HG03460 (cell line): ENCODE measurements around the gene WDR91.
A peak's percentile ranks its signal among the peaks of the same experiment; 100 is the strongest.
"Not testable (repeated sequence)": the region's sequence is repeated elsewhere in the genome, so short reads cannot be mapped to it uniquely, and the experiment has no call there.

ENCODE experiments used
- ATAC-seq: cut with Tn5 transposase; IDR thresholded peaks from one replicate; pipeline ENCODE4 v1.9.1; 2021; ENCODE audit not compliant: unreplicated experiment

Gene WDR91

DNA sequence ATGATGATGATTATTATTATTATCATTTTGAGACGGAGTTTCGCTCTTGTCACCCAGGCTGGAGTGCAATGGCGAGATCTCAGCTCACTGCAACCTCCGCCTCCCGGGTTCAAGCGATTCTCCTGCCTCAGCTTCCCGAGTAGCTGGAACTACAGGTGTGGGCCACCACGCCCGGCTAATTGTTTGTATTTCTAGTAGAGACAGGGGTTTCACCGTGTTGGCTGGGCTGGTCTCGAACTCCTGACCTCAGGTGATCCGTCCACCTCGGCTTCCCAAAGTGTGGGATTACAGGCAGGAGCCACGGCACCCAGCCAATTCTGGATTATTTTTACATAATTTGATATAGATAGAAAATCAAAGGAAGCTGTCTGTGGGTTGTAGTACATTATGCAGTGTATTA, 22.8 kb upstream of the WDR91 start:
- not testable (repeated sequence) for ATAC-seq

DNA sequence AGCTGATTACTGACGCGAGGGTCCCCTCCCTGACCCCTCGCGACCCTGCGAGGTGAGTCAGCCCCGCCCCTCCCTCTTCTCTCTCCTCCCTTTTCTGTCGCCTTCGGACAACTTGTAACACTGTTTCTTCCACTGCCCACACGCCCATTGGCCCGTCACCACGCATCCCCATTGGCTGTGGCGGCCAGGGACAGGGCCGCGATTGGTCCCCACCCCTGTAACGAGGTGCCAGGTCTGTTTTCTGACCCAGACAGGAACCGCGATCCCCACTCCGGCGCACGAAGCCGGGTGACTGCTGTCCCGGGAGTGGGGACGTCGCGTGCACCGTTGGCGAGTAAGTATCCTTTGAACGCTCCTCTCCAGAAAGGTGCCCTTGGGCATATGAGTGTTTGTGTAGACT, 22.2 kb upstream of the WDR91 start, which contains the start of gene STRA8:
Gene STRA8 (plus strand): TSS at position 269 of the 400 bp plus-strand sequence. CDS start 6,687 bp downstream, outside the sequence.
- ATAC-seq, result no peak

DNA sequence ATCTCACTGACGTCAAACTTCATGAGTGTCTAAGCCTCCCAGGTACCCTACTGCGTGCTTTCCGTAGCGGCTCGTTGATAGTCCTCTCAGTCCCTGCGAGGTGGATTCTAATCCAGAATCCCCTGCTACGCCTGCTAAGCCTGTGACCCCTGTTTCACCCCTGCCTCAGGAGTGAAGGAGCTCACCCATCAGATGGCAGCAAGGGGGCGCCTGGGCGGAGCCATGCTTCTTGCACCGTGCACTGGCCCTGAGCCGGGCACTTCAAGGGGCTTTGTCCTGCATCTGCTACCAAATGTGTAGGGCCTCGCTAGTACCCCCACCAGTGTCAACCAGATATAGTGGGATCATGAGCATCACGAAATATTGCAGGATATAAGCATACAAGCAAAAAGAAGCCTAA, 21.4 kb upstream of the WDR91 start:
- ATAC-seq, result no peak

DNA sequence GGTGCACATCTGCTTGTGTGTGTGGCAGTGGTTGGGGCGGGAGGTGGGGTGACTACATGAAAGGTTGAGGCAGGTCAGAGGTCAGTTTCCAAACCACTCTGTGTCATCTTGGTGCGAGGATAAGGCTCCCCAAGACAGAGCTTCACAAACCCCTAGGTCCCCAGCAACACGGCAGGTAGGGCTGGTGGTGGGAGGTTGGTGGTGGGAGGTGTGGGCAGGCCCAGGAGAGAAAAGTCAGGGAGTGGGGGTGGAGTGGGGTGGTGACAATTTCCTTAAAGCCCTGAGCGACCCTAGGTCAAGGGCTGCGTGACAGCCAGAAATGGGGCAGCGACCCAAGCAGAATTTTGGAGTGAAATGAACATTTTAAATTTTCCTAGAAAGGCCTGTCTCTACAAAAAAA, 20.8 kb upstream of the WDR91 start:
- ATAC-seq, result no peak

DNA sequence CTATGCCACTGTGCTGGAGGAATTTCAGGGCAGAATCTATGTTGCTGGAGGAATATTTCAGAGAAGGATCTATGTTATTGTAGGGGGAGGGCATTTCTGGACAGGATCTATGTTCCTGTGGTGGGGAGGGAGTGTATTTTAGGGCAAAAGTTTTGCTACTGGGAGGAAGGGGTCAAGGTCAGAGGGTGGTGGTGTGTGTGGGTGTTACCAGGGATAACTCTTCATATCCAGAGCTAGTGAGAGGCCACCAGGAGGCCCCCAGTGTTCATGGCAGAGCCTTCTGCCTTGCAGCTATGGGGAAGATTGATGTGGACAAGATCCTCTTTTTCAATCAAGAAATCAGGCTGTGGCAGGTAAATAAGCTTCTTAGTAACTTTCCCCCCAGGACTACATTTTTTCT, 20.4 kb upstream of the WDR91 start:
- ATAC-seq, result no peak

DNA sequence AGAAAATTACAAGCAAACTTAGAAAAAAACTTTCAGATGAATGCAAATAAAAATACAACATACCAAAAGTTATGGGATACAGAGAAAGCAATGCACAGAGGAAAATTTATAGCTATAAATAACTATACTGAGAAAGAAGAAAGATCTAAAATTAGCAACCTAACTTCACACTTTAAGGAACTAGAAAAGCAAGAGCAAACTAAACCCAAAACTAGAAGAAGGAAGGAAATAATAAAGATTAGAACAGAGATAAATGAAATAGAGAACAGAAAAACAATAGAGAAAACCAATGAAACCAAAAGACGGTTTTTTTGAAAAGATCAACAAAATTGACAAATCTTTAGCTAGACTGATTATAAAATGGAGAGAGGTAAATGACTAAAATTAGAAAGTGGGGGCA, 12.7 kb upstream of the WDR91 start:
- no peak for ATAC-seq

DNA sequence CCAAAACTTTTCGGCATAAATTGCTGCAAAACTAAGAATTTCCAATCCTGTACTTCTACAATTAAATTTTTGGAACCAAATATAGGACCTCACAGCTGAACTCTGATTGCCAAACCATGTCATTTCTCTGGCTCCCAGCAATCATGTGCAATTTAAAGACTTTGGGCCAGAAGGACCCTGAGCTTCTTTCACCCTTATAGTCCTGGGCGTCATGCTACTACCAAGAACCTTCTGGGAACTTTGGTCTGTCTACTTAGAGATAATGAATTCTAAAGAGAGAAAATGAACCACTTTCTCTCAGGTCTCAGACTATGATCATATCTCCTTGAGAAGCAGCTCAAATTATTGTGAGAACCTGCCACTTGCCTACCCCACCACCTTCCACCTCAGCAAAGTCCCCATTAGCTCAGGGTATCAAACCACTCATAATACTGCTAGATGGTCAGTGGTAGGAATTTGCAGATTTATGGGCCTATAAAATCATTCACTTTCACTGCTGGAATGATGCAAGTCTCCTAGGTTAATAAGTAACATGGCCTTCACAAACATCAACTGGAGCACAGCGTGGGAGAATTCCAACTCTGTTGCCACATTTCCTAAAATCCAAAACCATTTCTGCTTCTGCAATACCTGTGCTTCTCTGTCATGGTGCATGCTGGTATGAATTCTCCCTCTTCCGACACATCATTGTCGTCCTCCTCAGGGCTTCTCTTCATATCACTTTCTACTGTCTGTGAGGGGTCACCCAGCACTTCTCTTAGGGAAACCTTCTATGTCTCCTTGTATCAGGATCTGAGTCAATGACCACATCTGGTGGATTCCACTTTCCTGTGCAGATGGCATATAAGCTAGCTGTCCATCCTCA, 6.6 kb upstream of the WDR91 start:
- no peak for ATAC-seq

DNA sequence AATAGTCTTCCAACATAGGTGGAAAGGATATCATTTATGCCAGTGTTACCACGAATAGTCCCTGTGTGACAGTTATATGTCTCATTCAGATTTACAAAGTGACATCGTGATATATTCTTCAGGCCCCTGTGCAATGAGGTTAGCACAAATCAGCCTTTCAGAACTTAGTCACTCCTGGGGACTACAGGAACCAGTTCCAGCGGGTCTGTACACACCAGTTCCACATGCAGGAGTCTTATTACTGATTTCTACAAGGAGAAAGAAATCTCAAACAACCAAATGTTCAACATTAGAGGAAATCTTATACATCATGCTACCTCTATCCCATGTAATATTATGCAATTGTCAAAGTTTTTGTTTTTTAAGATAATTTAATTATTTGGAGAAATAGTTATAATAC, 4.4 kb upstream of the WDR91 start:
- no peak for ATAC-seq

DNA sequence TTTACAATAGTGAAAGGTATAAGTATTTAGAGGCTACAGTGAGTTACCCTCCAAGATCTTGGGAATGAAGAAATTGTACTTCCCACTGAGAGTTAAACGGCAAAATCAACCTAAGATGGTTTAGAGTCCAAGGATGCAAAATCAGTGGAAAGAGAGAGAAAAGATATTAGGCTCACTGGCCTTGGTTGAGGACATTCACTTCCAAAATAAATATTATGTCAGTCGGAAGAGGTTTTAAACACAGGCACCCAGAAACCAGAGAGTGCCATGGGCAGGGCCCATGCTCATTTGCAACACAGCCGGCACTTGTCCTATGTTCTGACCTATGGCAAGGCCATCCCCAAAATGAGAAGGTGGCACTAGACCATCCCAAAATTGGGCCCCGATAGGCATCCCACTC, 3.9 kb upstream of the WDR91 start:
- no peak for ATAC-seq

DNA sequence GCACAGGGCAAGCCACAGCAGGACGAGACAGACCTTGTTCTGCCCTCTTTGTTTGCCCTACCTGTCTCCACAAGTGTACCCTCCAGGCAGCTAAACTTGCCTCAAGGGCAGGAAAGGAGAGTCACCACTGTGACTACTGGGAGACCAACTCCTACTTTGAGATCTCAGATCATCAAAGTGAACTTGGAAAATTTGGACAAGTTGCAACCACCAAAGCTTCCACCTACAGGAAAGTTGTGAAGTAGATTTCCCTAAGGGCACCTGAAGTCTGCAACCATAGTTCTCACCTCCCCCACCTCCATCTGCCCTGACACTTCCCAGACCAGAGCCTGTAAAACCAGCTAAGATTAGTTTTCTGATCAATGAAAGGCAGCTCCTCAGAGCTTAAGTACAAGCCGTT, 2.5 kb upstream of the WDR91 start:
- ATAC-seq, result no peak

DNA sequence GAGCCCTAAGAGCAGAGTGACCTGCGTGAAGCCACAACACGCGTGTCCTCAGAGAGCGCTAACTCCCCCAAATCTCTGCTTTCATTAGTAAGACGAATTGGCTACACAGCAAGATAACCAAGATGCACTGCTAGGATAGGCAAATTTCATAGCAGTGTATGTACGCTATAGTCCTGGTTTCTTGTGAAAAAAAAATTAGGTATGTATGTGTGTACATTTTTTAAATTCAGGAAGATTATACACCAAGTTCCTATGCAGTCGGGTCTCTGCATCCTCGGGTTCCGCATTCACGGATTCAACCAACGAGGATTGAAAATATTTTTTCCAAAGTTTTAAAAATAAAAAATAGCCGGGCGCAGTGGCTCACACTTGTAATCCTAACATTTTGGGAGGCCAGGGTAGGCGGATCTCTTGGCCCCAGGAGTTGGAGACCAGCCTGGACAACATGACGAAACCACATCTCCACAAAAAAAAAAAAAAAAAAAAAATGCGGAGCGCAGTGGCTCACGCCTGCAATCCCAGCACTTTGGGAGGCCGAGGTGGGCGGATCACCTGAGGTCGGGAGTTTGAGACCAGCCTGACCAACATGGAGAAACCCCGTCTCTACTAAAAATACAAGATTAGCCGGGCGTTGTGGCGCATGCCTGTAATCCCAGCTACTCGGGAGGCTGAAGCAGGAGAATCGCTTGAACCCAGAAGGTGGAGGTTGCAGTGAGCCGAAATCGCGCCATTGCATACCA, 790 bp upstream of the WDR91 start:
- not testable (repeated sequence) for ATAC-seq

DNA sequence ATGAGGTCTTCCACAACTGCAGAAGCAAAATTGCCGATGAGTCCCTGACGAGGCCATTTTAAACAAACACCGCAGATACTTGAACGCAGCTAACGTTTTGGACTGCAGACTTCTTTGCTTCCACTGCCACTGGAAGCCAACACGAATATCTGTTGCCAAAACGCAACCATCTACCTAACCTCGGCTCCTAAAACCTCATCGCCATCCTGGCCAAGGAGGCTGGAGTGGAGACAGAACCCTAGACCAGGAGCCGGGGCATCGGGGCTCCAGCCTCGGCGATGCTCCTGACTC, 493 bp downstream of the WDR91 start:
- ATAC-seq, result no peak

DNA sequence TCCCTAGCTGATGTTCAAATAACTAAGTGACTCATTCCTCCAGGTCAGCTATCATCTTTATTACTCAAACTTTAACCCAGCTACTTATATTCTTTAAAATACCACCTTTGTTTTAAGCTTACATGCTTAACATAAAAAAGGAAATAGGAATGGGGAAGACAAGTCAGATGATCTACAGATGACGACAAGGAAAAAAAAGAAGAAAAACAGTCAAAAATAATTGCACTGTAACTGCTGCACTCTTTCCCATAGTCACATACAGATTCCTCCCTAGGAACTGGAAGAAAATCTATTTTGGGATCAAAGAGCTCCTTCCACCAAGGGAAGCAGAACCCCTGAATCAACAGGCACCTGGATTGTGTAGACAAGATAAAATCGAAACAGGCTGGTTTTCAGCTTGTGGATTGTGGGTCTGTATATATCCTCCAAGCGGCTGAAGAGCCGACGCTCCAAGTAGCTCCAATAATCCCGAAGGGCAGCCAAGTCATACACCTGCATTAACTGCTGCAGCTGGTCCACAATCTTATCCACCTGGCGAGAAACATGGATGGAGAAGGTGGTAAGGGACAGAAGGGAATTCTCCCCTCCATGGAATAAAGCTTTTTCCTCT, 2.0 kb downstream of the WDR91 start:
- no peak for ATAC-seq

DNA sequence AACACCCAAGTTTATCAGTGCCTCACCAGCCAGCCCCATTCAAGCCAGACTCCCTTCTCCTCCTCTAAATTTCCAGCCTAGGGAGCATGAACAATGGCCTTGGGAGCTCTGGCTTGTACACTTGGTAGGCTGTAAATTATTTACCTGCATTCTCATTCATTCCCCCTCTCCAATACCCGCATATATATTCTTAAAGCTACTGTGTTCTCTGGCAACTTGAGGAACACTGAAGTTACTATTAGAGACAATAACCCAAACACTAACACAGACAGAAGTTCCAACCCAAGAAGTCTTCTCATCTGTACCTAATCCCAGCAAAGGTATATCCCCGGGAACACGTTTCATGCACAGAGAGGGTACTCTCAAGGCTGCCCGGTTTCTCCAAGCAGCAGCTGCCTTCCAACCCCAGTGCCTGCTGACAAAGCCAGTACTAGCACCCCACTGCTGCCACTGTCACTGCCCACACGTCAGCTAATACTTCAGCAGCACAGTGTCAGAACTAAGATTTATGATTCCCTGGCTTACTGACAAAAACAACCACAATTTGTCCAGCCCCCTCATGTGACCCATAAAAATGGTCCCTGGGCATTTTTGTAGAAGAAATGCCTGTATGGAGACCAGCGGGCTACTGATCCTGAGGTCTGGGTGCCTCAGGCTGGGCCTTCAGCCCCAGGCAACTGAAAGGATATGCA, 3.1 kb downstream of the WDR91 start:
- no peak for ATAC-seq

DNA sequence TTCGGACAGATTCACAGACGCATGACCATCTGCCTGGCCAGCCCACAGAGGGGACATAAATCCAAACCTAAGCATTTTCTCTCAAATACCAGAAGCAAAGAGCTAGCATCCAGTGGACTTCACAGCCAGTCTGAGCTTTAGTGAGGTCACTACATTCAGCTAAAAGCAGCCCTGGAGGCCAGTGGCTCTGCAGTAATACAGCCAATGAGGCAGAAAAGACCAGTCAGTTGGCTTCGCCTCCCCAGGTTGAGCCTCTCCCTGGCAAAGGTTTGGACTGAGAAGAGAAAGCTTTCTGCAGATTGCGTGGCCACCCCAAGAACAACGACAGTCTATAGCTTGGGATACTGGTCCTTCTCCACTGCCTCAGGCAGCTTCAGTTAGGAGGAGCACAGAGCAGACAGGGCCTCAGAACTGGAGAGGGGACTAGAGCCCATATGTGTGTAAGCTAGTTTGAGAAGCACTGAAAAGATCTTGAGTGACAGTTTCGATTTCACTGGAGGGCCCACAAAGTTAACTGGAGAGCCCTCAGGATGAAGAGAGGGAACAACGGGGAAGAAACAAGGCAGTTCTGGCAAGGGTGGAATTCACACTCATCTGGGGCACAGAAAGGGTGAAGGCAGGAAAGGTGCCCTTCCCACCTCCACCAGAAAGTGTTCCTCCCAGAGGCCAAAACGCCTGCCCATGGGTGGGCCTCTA, 3.8 kb downstream of the WDR91 start:
- ATAC-seq, result no peak

DNA sequence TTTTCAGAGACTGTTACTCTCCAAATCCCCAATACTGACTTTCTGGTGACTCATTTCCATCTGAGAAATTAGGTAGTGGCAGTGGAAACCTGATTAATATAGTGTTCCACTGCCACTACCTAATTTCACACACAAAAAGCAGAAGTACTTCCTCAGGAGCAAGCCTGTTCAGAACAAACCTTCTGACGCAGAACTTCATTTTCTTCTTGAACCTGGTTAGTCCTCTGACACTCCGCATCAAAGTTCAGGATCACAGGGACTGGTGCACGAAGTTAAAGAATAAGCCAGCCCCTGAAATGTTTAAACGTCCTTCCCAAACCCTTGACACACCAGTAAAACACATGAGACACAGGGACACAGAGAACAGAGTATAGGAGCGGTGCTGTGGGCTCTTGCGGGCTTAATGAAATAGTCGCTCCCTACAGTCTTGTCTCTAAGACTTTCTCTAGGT, 4.4 kb downstream of the WDR91 start:
- peak; percentile 30 for ATAC-seq

DNA sequence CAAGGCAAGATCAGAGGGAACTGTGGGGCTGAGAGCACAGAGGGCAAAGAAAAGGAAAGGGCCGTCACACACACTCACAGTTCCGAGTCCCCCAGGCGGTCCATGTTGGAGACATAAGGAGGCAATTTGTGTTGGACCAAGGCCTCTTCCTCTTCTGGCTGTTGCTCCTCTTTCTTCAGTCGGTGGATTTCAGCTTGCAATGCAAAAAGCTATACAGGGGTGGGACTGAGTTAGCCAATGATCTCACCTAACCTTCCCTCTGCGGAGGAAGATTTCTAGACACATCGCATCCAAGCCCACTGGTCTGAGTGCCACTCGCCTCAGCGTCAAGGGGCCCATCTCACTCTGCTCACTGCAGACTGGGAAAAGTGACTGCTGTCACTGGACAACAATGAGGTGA, 5.5 kb downstream of the WDR91 start:
- ATAC-seq, result no peak

DNA sequence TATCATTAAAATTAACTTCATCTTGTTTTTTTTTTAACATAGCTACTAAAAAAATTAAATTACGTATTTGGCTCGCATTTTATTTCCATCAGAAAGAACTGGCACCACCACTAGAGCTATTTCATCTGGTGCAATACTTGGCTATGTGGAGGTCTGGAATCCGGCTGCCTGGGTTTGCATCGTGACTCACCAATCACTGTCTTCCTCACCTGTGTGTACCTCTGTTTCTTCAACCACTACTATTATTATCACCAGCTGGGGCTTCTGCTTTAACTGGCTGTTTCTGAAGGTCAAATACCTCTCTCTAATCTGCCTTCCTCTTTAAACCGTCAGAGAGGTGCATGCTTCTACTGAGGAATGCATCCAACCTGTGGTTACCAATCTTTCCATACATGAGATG, 6.5 kb downstream of the WDR91 start:
- no peak for ATAC-seq

DNA sequence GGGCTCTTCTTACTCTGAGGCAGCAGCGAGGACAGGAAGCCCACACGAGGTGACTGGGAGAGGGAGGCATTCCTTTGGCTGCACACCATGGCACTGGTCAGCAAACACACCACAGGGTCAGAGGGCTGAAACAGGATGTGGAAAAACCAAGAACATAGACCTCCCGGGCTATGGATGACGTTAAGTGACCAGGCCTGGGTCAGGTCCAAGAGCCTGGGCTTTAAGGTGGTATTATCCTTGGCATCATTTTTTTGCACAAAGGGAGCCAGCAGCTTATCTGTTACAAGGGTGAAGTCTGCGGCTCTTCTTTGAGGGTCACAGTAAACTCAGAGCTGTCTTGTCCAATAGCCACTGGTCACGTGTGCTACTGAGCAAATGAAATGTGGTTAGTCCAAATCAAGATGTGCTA, 7.0 kb downstream of the WDR91 start:
- ATAC-seq, result no peak

DNA sequence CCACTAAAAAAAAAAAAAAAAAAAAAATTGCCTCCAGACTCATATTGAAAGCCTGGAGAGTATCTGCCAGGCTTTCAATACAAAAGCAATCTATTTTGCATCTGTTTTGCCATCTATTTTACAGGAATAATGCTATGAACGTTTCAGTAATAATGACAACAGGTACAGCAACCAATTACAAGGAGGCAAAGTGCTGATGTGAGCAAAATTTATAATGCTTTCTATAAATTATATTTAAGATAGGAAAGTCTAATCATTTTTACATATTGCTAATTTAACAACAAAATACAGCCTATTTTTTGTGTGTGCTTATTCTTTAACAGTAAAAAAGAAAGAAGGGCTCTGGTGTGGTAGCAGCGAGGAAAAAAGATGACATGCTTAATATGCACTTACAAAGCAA, 10.0 kb downstream of the WDR91 start:
- ATAC-seq, result no peak

DNA sequence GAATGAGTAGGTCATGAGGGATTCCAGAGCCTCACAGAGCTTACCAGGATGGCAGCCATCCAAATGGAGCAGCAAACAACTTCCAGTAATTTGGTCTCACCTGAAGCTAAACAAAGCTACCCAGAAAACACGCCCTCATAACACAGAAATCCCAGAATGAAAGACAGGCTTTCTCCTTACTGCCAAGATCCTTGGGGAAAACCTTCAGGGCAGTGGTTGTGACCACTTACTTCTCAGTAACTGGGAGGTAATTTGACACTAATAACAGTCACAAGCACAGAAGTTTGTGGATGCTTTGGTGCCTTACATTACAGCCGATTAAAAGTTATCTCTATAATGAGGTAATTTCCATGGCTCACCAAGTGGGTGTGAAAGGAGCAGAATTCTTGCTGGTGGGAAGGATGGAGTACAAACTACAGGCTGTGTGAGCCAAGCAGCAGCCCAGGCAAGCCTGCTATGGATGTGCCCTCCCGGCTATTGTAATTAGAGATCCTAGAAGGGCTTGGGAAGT, 10.4 kb downstream of the WDR91 start:
- no peak for ATAC-seq
